Suprapubic skin (tissue), 4 donors: ENCODE results near the gene ANKRD6. TPM values are rescaled to one million over a fixed set of nuclear protein-coding genes. Genes with fewer than 3 reads are reported as not detected.

Experiments used
- DNase-seq, 2 donors: peaks; one replicate each; pipeline ENCODE4 v3.0.0-alpha.2; 2019; ENCODE audit warnings: low spot score in 2 of 2
- H3K27ac ChIP-seq: fragments of 200-600 bp; sonication (generic); one replicate; pipeline ENCODE4 v1.5.1; 2019
- H3K27me3 ChIP-seq: fragments of 200-600 bp; sonication (generic); one replicate; pipeline ENCODE4 v1.5.1; 2019
- H3K36me3 ChIP-seq: fragments of 200-600 bp; sonication (generic); one replicate; pipeline ENCODE4 v1.5.1; 2019
- H3K4me1 ChIP-seq: fragments of 200-600 bp; sonication (generic); one replicate; pipeline ENCODE4 v1.5.1; 2019
- H3K4me3 ChIP-seq: fragments of 200-600 bp; sonication (generic); one replicate; pipeline ENCODE4 v1.5.1; 2019; ENCODE audit warnings: mild to moderate bottlenecking
- H3K9me3 ChIP-seq: fragments of 200-600 bp; sonication (generic); one replicate; pipeline ENCODE4 v1.5.1; 2019
- CTCF ChIP-seq, 2 donors: fragments of 200-600 bp in 1 of 2; fragments of 450-650 bp in 1 of 2; sonication (generic) in 1 of 2; IDR thresholded peaks; one replicate each; pipeline ENCODE4 v1.5.1; 2016 to 2019; ENCODE audit warnings: antibody characterized with exemption in 2 of 2, mild to moderate bottlenecking in 1 of 2, moderate library complexity in 1 of 2
- EP300 ChIP-seq: sonication (generic); formaldehyde crosslinking; IDR thresholded peaks from one replicate; pipeline ENCODE4 v1.6.1; 2017; ENCODE audit warnings: antibody characterized with exemption
- POLR2A ChIP-seq, 2 donors: fragments of 450-650 bp; IDR thresholded peaks; one replicate each; pipeline ENCODE4 v1.6.1; 2017; ENCODE audit warnings: antibody characterized with exemption in 2 of 2, mild to moderate bottlenecking in 2 of 2, moderate library complexity in 2 of 2
- POLR2AphosphoS5 ChIP-seq, 3 donors: sonication (generic); formaldehyde crosslinking; IDR thresholded peaks; one replicate each; pipeline ENCODE4 v1.6.1; 2017; ENCODE audit warnings: antibody characterized with exemption in 3 of 3
- WGBS: methylation state at CpG from one replicate; pipeline ENCODE4 v1.1.5; 2018; 5-methylcytosine and 5-hydroxymethylcytosine counted together
- total RNA-seq, 4 donors: library from RNA; depleted of rRNA; stranded (reverse); fragments of >200 nt; gene quantifications; one replicate each; pipeline ENCODE4 v1.1.0, GENCODE V29; 2016

ANKRD6 gene
- total RNA-seq, 4 donors from 2014 or later, result 3.4 to 6.9 (median 5.4) TPM

DNA sequence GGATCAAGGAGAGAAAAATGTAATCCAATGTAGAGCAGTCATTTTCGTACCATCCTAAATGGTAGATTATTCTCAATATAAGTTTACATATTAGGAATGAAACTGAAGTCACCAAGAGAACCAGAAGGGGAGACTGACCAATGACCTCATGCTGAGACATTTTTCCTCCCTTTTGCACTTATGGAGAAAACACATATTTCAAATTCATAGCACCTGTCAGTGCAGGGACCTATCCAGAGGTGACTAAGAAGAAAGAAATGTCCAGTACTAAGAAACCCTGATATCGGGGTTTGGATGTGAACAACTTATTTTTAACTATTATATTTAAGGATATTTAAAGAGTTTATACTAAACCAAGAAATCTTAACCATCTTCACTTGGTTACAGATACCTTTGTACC is 222.2 kb downstream of the ANKRD6 start:
- WGBS, result 97% methylated on average over 2 of the region's 2 CpGs
- no peak overlapping the region for H3K4me3 ChIP-seq
- H3K9me3 ChIP-seq, result no peaks in the 10 kb centered on the region
- no peak overlapping the region for H3K27ac ChIP-seq
- H3K27me3 ChIP-seq, result no peaks in the 10 kb centered on the region
- H3K36me3 ChIP-seq, result peaks cover 88% of the 10 kb centered on the region
- peaks cover 11% of the 10 kb centered on the region for H3K4me1 ChIP-seq
- TF ChIP-seq POLR2AphosphoS5 (IDR thresholded peaks at IDR 0.05) (no peak), EP300 (no peak), POLR2A (IDR thresholded peaks at IDR 0.05) (no peak), CTCF (IDR thresholded peaks at IDR 0.05) (no peak)
- DNase-seq, result no peak

DNA sequence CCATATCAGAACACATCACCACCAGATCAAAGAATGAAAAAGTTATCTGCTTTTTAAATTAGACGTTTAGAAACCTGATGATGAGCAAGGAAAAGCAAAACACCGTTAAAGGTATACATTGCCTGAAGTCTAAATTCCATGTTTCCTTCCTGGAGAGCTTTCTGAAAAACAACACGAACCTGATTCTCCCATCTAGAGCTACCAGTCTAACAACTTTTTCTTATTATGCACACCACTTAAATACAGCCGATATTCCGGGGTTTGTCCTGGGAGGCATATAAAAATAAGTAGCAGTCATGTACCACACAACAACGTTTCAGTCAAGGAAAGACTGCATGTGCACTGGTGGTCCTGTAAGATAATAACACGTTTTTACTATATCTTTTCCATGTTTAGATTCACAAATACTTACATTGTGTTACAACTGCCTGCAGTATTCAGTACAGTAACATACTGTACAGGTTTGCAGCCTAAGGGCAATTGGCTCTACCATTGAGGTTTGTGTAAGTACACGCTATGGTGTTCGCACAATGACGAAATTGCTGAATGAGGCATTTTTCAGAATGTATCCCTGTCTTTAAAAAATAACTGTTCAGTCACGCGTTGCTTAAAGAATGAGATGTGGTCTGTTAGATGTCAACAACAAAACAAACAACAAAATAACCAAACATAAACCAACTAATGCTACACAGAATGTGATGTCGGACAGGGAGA is 224.7 kb downstream of the ANKRD6 start:
- H3K9me3 ChIP-seq, result no peaks in the 10 kb centered on the region
- 60% methylated on average over 13 of the region's 13 CpGs for WGBS
- H3K4me1 ChIP-seq, result peaks cover 11% of the 10 kb centered on the region
- no peak overlapping the region for H3K4me3 ChIP-seq
- no peak for DNase-seq
- H3K27me3 ChIP-seq, result no peaks in the 10 kb centered on the region
- no peak for TF ChIP-seq POLR2A (IDR thresholded peaks at IDR 0.05)
- TF ChIP-seq POLR2AphosphoS5 (IDR thresholded peaks at IDR 0.05), result no peak
- no peak for TF ChIP-seq CTCF (IDR thresholded peaks at IDR 0.05)
- TF ChIP-seq EP300, result no peak
- H3K27ac ChIP-seq, result no peak overlapping the region
- H3K36me3 ChIP-seq, result peaks cover 91% of the 10 kb centered on the region

DNA sequence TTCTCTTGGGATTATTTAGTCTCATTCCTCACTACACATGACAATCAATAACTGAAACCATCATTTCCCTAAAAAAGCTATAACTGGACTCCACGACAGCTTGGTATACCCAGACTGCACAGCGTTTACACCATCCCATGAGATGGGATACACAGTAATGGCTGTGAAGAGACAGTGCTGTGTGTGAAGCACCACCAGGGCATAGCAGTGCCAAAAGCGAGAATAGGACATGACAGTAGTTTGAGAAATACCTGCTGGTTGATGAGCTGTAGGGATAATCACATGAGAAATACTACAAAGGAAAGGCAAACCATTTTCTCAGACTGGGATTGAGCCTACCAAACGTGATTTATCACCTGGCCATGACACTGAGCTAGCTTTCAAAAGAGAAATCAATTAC is 228.0 kb downstream of the ANKRD6 start:
- Histone ChIP-seq H3K4me3 (no peak overlapping the region), H3K9me3 (no peaks in the 10 kb centered on the region), H3K27me3 (no peaks in the 10 kb centered on the region), H3K27ac (no peak overlapping the region), H3K36me3 (peaks cover 89% of the 10 kb centered on the region), H3K4me1 (peaks cover 11% of the 10 kb centered on the region)
- no peak for DNase-seq
- no peak for TF ChIP-seq CTCF (IDR thresholded peaks at IDR 0.05)
- no peak for TF ChIP-seq EP300
- TF ChIP-seq POLR2AphosphoS5 (IDR thresholded peaks at IDR 0.05), result no peak
- no peak for TF ChIP-seq POLR2A (IDR thresholded peaks at IDR 0.05)
- WGBS, result 94% methylated on average over 4 of the region's 4 CpGs

- peaks cover 89% of the 10 kb centered on the region for H3K36me3 ChIP-seq
- no peak for DNase-seq
Observed at GRCh38 chr6:89661559-89661958, 228.6 kb downstream of the ANKRD6 start.

More at GRCh38 chr6:89661559-89661958, 228.6 kb downstream of the ANKRD6 start:
- TF ChIP-seq POLR2AphosphoS5 (IDR thresholded peaks at IDR 0.05), result no peak
- TF ChIP-seq EP300, result no peak
- TF ChIP-seq POLR2A (IDR thresholded peaks at IDR 0.05), result no peak
- no peak for TF ChIP-seq CTCF (IDR thresholded peaks at IDR 0.05)
- Histone ChIP-seq H3K27ac (no peak overlapping the region), H3K9me3 (no peaks in the 10 kb centered on the region), H3K4me3 (no peak overlapping the region), H3K4me1 (peaks cover 11% of the 10 kb centered on the region), H3K27me3 (no peaks in the 10 kb centered on the region)
- WGBS, result 94% methylated on average over 1 of the region's 1 CpG
